GM12875 (cell line): ENCODE measurements around the gene ADAMTSL1.

Experiments
- H3K4me3 ChIP-seq: one replicate; pipeline ENCODE4 v1.5.1; 2011; ENCODE audit warnings: low read depth, low read length, control low read depth
- TF ChIP-seq, protein P1 (sequence below): IDR thresholded peaks from 2 replicates; pipeline ENCODE4 v1.5.1; 2011; ENCODE audit warnings: low read depth, mild to moderate bottlenecking, control low read depth, inconsistent platforms, low read length, moderate library complexity, borderline replicate concordance; ENCODE audit not compliant: insufficient read depth

Gene ADAMTSL1

DNA sequence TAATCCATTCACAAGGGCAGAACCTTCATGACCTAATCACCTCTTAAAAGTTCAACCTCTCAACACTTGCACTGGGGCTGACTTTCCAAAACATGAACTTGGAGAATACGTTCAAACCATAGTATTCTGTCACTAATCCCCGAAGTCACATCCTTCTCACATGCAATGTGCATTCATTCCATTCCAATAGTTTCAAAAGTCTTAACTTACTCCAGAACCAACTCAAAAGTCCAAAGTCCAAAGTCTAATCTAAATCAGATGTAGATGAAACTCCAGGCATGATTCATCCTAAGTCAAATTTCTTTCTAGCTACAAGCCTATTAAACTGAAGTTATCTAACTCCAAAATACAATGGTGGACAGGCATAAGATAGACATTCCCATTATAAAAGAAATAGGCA lies 21.7 kb upstream of the ADAMTSL1 start:
- TF ChIP-seq, protein P1, sequence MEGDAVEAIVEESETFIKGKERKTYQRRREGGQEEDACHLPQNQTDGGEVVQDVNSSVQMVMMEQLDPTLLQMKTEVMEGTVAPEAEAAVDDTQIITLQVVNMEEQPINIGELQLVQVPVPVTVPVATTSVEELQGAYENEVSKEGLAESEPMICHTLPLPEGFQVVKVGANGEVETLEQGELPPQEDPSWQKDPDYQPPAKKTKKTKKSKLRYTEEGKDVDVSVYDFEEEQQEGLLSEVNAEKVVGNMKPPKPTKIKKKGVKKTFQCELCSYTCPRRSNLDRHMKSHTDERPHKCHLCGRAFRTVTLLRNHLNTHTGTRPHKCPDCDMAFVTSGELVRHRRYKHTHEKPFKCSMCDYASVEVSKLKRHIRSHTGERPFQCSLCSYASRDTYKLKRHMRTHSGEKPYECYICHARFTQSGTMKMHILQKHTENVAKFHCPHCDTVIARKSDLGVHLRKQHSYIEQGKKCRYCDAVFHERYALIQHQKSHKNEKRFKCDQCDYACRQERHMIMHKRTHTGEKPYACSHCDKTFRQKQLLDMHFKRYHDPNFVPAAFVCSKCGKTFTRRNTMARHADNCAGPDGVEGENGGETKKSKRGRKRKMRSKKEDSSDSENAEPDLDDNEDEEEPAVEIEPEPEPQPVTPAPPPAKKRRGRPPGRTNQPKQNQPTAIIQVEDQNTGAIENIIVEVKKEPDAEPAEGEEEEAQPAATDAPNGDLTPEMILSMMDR: no peak
- H3K4me3 ChIP-seq: no peak overlapping the region

DNA sequence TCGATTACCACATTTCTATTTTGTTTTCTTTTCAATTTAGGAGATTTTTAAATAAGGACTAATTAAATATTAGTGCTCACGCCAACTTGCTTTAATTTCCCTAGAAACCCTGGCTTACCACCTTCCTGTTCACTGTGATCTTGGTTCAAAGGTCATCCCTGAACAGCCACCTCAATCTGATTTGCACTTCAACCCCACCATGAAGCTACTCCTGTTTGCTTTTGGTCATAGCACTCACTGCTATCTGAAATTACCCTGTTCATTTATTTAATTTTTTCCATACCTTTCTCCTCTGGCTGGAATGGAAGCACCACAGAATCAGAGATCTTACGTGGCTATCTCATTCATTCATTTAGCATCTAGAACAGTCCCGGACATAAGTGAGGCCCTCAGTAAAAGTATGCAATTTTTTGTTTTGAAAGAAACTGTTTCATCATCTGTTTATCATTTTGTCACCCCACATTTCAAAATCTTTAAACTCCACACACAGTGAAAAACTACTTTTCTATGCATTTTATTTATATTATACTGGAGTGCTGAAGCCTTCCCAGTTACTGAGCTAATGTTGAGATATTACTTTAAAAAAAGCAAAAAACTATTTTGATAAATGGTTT lies 17.2 kb upstream of the ADAMTSL1 start:
- H3K4me3 ChIP-seq: no peak overlapping the region
- TF ChIP-seq, protein P1: no peak

GRCh38 chr9:18457510-18457909 lies 16.4 kb upstream of the ADAMTSL1 start:
- TF ChIP-seq, protein P1: no peak
- no peak overlapping the region for H3K4me3 ChIP-seq

DNA sequence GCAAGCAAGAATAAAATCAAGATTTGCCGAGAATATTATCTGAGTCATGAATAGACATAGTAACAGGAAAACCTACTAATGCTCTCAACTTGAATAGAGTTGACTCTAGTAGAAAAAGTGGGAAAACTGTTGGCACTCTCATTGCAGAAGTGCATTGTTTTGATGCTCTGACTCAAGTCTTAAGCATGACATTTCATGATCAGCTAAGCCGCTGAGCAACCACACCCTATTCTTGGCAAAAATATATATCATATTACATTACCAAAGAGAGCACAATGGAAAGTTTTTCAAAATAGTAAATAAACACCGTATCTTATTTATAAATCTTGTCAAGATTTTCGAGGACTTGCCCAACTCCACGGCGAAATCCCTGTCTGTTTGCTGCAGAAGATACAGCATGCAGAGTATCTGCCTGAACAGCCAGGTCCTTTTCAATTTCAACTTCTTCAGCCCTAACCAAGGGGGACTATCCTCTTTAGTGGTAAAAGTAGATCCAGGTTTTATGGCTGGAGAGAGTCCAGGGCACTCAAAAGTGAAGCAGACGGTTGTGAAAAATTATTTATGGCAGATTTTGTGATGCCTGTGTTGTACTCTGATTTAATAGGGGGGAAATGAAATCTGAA lies 13.9 kb upstream of the ADAMTSL1 start:
- TF ChIP-seq, protein P1: no peak
- H3K4me3 ChIP-seq: no peak overlapping the region

GRCh38 chr9:18461496-18461895 lies 12.5 kb upstream of the ADAMTSL1 start:
- TF ChIP-seq, protein P1: no peak
- H3K4me3 ChIP-seq: no peak overlapping the region

DNA sequence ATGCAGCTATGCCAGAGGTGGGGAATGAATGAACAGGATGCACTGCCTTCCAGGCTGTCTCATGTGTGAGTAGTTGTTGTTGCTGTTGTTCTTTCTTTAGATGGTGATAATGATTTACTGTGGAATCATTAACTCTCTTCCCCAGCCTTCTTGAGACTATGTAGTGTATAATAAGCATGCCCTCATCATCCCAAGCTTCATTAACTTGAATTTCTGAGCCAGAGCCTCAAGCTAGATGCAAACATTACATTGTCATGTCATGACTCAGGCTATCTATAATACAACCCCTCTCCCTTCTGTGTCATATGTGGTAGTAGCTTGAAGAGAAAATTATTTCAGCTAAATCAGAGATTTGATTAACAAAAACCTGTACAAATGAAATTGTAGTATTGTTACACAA lies 10.0 kb upstream of the ADAMTSL1 start:
- TF ChIP-seq, protein P1: no peak
- H3K4me3 ChIP-seq: no peak overlapping the region

GRCh38 chr9:18466101-18466500 lies 7.9 kb upstream of the ADAMTSL1 start:
- H3K4me3 ChIP-seq: no peak overlapping the region
- TF ChIP-seq, protein P1: no peak
